Measurements from ENCODE around the gene MFAP4.

GRCh38 chr17:19412984-19413383 lies 26.0 kb upstream of the MFAP4 start:
- no peak for TF ChIP-seq POLR2A (IDR thresholded peaks at IDR 0.05)
- TF ChIP-seq CTCF (IDR thresholded peaks at IDR 0.05): no peak
